ENCODE measurements around the gene GRPEL1. TPM values are rescaled to one million over a fixed set of nuclear protein-coding genes. Genes with fewer than 3 reads are reported as not detected.

The GRPEL1 gene
- total RNA-seq, 1 experiment from 2014 or later = 46.6 TPM

GRCh38 chr4:7048642-7049041 lies 19.2 kb downstream of the GRPEL1 start:
- no peaks in the 10 kb centered on the region for H3K9me3 ChIP-seq (ENCODE audit: control insufficient read depth, insufficient read depth, low read depth, low read length)
- H3K4me1 ChIP-seq (ENCODE audit: control insufficient read depth, insufficient read depth, low read length) = peaks cover 21% of the 10 kb centered on the region
- ChIA-PET POLR2A (no interaction called here), CTCF (no interaction called here)
- TF ChIP-seq TCF7L2 (IDR thresholded peaks at IDR 0.05; ENCODE audit: low read depth, low read length) (no peak), POLR2AphosphoS5 (IDR thresholded peaks at IDR 0.05; ENCODE audit: low read depth, low read length) (no peak), REST (IDR thresholded peaks at IDR 0.05; ENCODE audit: insufficient read depth in 1 of 2, low read depth in 2 of 2, low read length in 1 of 2) (no peak), SIN3A (IDR thresholded peaks at IDR 0.05; ENCODE audit: borderline replicate concordance, insufficient read depth, low read depth, low read length) (no peak), CTCF (IDR thresholded peaks at IDR 0.05) (no peak)
- H3K27ac ChIP-seq (ENCODE audit: low read length) = no peak overlapping the region
- intact Hi-C loops (cut with micrococcal nuclease; ENCODE audit: unreplicated experiment) (no loop called here), in situ Hi-C loops (cut with HindIII; ENCODE audit: low pct_unique_long_range_greater_than_20kb, low sequenced_read_pairs) (no loop called here)
- ATAC-seq (no peak), DNase-seq (ENCODE audit: low read depth, low spot score) (no peak)
- H3K36me3 ChIP-seq (ENCODE audit: control insufficient read depth, insufficient read depth, low read length) = no peaks in the 10 kb centered on the region
- H3K4me3 ChIP-seq (ENCODE audit: low read depth in 2 of 2, low read length in 2 of 2) = no peak overlapping the region
- H3K27me3 ChIP-seq (ENCODE audit: control insufficient read depth, insufficient read depth, low read length) = no peaks in the 10 kb centered on the region
- no TSS peak for BruUV-seq (replicated peaks)

- Histone ChIP-seq H3K36me3 (ENCODE audit: control insufficient read depth, insufficient read depth, low read length) (no peaks in the 10 kb centered on the region), H3K9me3 (ENCODE audit: control insufficient read depth, insufficient read depth, low read depth, low read length) (no peaks in the 10 kb centered on the region), H3K27ac (ENCODE audit: low read length) (no peak overlapping the region), H3K4me1 (ENCODE audit: control insufficient read depth, insufficient read depth, low read length) (peaks cover 22% of the 10 kb centered on the region), H3K27me3 (ENCODE audit: control insufficient read depth, insufficient read depth, low read length) (no peaks in the 10 kb centered on the region), H3K4me3 (ENCODE audit: low read depth in 2 of 2, low read length in 2 of 2) (no peak overlapping the region)
- ChIA-PET CTCF (no interaction called here), POLR2A (no interaction called here)
- in situ Hi-C loops (cut with HindIII; ENCODE audit: low pct_unique_long_range_greater_than_20kb, low sequenced_read_pairs) = no loop called here
- ATAC-seq = no peak
- no peak for DNase-seq (ENCODE audit: low read depth, low spot score)
- TF ChIP-seq SIN3A (IDR thresholded peaks at IDR 0.05; ENCODE audit: borderline replicate concordance, insufficient read depth, low read depth, low read length) (no peak), POLR2AphosphoS5 (IDR thresholded peaks at IDR 0.05; ENCODE audit: low read depth, low read length) (no peak), CTCF (IDR thresholded peaks at IDR 0.05) (no peak), REST (IDR thresholded peaks at IDR 0.05; ENCODE audit: insufficient read depth in 1 of 2, low read depth in 2 of 2, low read length in 1 of 2) (no peak), TCF7L2 (IDR thresholded peaks at IDR 0.05; ENCODE audit: low read depth, low read length) (no peak)
- intact Hi-C loops (cut with micrococcal nuclease; ENCODE audit: unreplicated experiment) = no loop called here
- no TSS peak for BruUV-seq (replicated peaks)
These were observed 20.9 kb downstream of the GRPEL1 start for GRCh38 chr4:7046971-7047370.
